Left lung (tissue), 10 donors: ENCODE results near the gene TCF19. TPM values are rescaled to one million over a fixed set of nuclear protein-coding genes. Genes with fewer than 3 reads are reported as not detected.

Experiments
- ATAC-seq: fragments of 200-7000 bp; cut with Tn5 transposase; one replicate; pipeline ENCODE4 v1.9.1; 2020; ENCODE audit warnings: moderate library complexity
- DNase-seq, 4 donors: peaks; one replicate each; pipeline ENCODE4 v3.0.0-alpha.2; 2013 to 2020
- H3K27ac ChIP-seq, 2 donors: fragments of 200-600 bp; sonication (generic) in 1 of 2; one replicate each; pipeline versions ENCODE4 v1.5.0 to v1.8.0; 2020 to 2021
- H3K27me3 ChIP-seq, 2 donors: fragments of 200-600 bp; sonication (generic) in 1 of 2; one replicate each; pipeline versions ENCODE4 v1.5.0 to v1.8.0; 2020 to 2021
- H3K36me3 ChIP-seq, 2 donors: fragments of 200-600 bp; sonication (generic) in 1 of 2; one replicate each; pipeline versions ENCODE4 v1.5.0 to v1.8.0; 2020 to 2021
- H3K4me1 ChIP-seq, 2 donors: fragments of 200-600 bp; one replicate each; pipeline ENCODE4 v1.8.0; 2021
- H3K4me3 ChIP-seq, 2 donors: fragments of 200-600 bp; sonication (generic) in 1 of 2; one replicate each; pipeline versions ENCODE4 v1.5.0 to v1.8.0; 2020 to 2021; ENCODE audit warnings: mild to moderate bottlenecking in 1 of 2
- H3K9me3 ChIP-seq, 2 donors: fragments of 200-600 bp; sonication (generic) in 1 of 2; one replicate each; pipeline versions ENCODE4 v1.5.0 to v1.8.0; 2020 to 2021
- intact Hi-C, 2 donors: fragments of 100-400 bp; cut with DNase I; formaldehyde crosslinking; loops; one replicate each; pipeline versions ENCODE4 v1.11.2 to v1.14.2; 2022
- polyA plus RNA-seq, 6 donors: library from polyadenylated mRNA; unstranded; fragments of 120-200 nt; gene quantifications; one replicate each; pipeline ENCODE4 v1.2.1, GENCODE V29; 2013; ENCODE audit not compliant: insufficient read length in 6 of 6
- total RNA-seq, 2 donors: library from RNA; stranded (reverse); fragmentation: NEBNext Ultra II Directional; extraction: Animal tissue kit (Norgen Biotek cat#: 25700); gene quantifications; one replicate each; pipeline ENCODE4 v1.2.1, GENCODE V29; 2021
- TF ChIP-seq, protein P1 (sequence below), 2 donors: fragments of 200-600 bp; sonication (generic) in 1 of 2; IDR thresholded peaks; one replicate each; pipeline versions ENCODE4 v1.5.0 to v1.8.0; 2021; ENCODE audit warnings: antibody characterized with exemption in 2 of 2
- donor health status: DM: no; HTN: yes; CAD: no.
- donor health status: DM: no; HTN: no; CAD: no.

The TCF19 gene
- total and polyA plus RNA-seq, 8 donors, result 15.8 to 26.4 (median 18.2) TPM

DNA sequence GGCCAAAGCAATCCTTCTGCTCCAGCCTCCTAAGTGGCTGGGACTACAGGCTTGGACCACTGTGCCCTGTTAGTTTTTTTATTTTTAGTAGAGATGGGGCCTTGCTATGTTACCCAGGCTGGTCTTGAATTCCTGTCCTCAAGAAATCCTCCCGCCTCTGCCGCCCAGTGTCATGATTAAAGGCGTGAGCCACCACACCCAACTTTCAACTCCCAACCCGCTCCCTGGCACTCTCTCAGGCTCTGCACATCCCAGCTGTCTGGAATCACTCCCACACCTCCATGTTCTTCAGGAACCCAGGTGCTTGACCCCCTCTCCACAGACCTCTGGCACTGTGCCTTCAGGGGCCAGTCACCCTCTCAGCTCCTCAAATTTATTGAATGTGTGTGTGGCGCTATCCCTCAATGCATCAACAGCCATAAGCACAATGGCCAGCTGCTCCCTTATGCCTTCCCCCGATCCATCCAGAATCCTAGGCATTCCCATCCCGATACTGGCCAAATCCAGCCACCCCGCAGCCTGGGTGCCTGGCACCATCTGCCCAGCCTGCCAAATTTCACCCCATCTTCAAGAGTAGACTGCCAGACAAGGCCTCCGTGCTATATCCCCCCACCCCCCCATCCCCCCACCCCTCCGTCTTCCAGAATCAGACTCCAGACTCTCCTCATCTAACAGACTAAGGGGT lies 12.7 kb downstream of the TCF19 start:
- Histone ChIP-seq H3K27me3 (no peaks in the 10 kb centered on the region), H3K36me3 (no peaks in the 10 kb centered on the region), H3K4me1 (no peaks in the 10 kb centered on the region), H3K9me3 (no peaks in the 10 kb centered on the region), H3K27ac (no peak overlapping the region), H3K4me3 (no peak overlapping the region)
- TF ChIP-seq, protein P1, sequence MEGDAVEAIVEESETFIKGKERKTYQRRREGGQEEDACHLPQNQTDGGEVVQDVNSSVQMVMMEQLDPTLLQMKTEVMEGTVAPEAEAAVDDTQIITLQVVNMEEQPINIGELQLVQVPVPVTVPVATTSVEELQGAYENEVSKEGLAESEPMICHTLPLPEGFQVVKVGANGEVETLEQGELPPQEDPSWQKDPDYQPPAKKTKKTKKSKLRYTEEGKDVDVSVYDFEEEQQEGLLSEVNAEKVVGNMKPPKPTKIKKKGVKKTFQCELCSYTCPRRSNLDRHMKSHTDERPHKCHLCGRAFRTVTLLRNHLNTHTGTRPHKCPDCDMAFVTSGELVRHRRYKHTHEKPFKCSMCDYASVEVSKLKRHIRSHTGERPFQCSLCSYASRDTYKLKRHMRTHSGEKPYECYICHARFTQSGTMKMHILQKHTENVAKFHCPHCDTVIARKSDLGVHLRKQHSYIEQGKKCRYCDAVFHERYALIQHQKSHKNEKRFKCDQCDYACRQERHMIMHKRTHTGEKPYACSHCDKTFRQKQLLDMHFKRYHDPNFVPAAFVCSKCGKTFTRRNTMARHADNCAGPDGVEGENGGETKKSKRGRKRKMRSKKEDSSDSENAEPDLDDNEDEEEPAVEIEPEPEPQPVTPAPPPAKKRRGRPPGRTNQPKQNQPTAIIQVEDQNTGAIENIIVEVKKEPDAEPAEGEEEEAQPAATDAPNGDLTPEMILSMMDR (IDR thresholded peaks at IDR 0.05), result no peak
- DNase-seq (no peak), ATAC-seq (no peak)
- intact Hi-C loops, result no loop called here

DNA sequence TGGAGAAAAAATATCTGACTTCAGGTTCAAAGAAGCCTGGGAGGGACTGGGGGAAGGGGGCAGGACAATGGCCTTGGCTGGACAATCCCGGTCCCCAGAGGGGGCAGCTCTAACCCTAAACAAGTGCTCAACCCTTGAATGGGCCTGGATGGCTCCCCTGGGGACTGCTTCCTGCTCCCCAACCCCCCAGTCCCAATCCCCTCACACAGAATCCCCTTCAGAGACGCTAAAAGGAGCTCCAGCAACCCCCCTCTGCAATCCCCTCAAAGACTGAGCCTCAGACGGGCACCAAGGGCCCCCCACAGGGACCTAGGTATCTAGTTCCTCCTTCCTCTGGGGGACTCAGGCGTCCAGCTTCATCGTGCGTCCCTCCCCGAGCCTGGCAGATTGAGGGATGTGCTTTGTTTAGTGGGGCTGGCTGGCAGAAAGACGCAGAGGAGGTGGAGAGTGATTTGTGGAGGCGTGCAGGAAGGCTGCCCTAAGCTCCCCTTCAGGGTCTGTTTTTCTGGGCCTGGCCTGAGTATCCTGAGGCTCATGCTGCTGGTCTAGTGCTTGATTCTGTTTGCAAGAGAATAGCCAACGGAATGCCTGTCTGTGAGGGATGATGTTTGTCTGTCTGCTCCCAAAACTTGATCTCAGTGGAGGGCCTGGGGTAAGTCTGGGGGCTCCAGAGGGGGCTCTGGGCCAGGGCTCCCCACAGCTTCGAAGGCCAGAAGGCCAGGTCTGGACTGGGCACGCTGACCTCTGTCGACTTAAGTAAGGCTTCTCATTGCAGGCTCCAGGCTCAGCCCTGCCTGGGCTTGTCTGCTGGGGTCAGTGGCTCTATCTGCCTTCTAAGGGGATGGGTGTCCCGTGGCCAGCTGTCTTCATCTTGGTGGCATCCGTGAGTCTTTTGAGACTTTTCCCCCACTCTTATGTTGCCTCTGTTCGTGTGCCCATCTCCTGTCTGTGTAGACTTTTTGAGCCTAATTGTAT lies 13.8 kb downstream of the TCF19 start:
- Histone ChIP-seq H3K27ac (no peak overlapping the region), H3K4me1 (no peaks in the 10 kb centered on the region), H3K36me3 (peaks cover 0 to 2% of the 10 kb centered on the region in 2 donors), H3K9me3 (no peaks in the 10 kb centered on the region), H3K27me3 (no peaks in the 10 kb centered on the region), H3K4me3 (no peak overlapping the region)
- TF ChIP-seq, protein P1 (IDR thresholded peaks at IDR 0.05), result no peak
- intact Hi-C loops, result no loop called here
- ATAC-seq, result no peak
- DNase-seq, result no peak

DNA sequence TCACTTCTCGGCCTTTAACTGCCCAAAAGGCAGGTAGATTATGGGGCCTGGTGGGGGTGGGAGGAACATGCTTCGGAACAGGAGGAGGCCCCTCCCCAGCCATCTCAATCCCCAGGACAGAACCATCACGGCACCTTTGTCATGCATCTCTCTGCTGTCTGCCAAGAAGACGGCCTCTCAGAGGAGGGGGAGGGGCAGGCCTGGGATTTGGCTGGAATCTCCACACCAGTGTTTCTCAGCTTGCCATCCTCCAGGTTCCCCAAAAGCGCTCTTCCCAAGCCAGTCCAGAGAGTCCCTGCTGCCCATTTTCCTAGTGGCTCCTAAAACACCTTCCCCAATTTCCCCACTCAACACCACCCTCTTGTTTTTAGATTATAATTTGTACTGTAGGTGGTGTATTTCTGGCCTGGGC lies 14.6 kb downstream of the TCF19 start:
- DNase-seq, result no peak
- no peak overlapping the region for H3K4me3 ChIP-seq
- intact Hi-C loops, result no loop called here
- no peak for ATAC-seq
- peaks cover 0 to 6% of the 10 kb centered on the region in 2 donors for H3K36me3 ChIP-seq
- no peak overlapping the region for H3K27ac ChIP-seq
- no peaks in the 10 kb centered on the region for H3K4me1 ChIP-seq
- TF ChIP-seq, protein P1 (IDR thresholded peaks at IDR 0.05), result no peak
- no peaks in the 10 kb centered on the region for H3K9me3 ChIP-seq
- H3K27me3 ChIP-seq, result no peaks in the 10 kb centered on the region

DNA sequence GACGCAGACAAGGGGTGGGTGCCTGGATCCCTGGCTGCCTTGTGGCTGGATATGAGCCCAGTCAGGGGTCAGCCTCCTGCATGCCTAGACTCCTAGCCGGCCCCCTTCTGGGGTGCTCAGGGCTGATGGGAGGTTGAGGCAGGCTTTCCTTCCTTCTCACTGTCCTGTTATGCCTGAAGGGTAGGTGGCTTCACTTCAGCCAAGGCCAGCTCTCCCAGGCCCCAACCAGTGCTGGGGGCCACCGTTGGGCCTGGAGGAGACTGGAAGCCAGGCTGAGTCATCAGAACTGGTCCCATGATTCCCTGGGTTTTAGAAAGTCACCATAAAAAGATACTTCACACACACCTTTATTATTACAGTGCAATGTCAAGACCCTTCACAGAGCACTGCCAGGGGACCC lies 15.0 kb downstream of the TCF19 start:
- intact Hi-C loops, result no loop called here
- no peak for ATAC-seq
- Histone ChIP-seq H3K4me1 (no peaks in the 10 kb centered on the region), H3K27ac (no peak overlapping the region), H3K27me3 (no peaks in the 10 kb centered on the region), H3K9me3 (no peaks in the 10 kb centered on the region), H3K4me3 (no peak overlapping the region), H3K36me3 (peaks cover 0 to 6% of the 10 kb centered on the region in 2 donors)
- TF ChIP-seq, protein P1 (IDR thresholded peaks at IDR 0.05), result no peak
- DNase-seq, result no peak

DNA sequence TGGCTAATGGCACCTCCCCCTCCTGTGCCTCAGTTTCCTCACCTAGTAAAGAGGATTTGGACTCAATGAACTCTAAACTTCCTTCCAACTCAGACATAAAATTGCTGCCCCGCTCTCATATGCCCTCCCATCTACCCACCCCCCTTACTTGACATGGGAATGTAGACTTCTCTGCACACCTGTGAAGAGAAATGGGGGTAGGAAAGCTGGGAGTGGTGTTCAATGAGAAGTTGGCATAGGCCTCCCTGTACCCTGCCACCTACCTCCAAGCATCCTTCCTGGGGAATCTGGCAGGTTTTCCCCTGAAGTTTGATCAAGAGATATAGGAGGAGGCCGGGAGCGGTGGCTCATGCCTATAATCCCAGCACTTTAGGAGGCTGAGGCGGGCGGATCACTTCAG lies 16.0 kb downstream of the TCF19 start:
- TF ChIP-seq, protein P1 (IDR thresholded peaks at IDR 0.05), result no peak
- peaks cover 0 to 9% of the 10 kb centered on the region in 2 donors for H3K4me1 ChIP-seq
- no peak overlapping the region for H3K4me3 ChIP-seq
- no peak overlapping the region for H3K27ac ChIP-seq
- H3K9me3 ChIP-seq, result no peaks in the 10 kb centered on the region
- no peak for DNase-seq
- peaks cover 0 to 6% of the 10 kb centered on the region in 2 donors for H3K36me3 ChIP-seq
- H3K27me3 ChIP-seq, result no peaks in the 10 kb centered on the region
- ATAC-seq, result no peak
- intact Hi-C loops, result no loop called here
